HUES6 (cell line): ENCODE results near the gene IL1RAPL2.

Source experiments
- H3K27ac ChIP-seq: 2 replicates; pipeline ENCODE4 v1.7.0; 2013; ENCODE audit warnings: low read depth, mild to moderate bottlenecking, low read length, inconsistent platforms
- H3K27me3 ChIP-seq: 2 replicates; pipeline ENCODE4 v1.6.1; 2013; ENCODE audit warnings: low read length; ENCODE audit not compliant: control insufficient read depth, insufficient read depth
- H3K36me3 ChIP-seq: 2 replicates; pipeline ENCODE4 v1.6.1; 2013; ENCODE audit warnings: low read length; ENCODE audit not compliant: control insufficient read depth, insufficient read depth
- H3K4me1 ChIP-seq: 2 replicates; pipeline ENCODE4 v1.6.1; 2013; ENCODE audit warnings: low read length; ENCODE audit not compliant: control insufficient read depth, insufficient read depth
- H3K4me3 ChIP-seq: 2 replicates; pipeline ENCODE4 v1.5.1; 2013; ENCODE audit warnings: low read depth, low read length
- H3K9ac ChIP-seq: one replicate; pipeline ENCODE4 v1.6.1; 2013; ENCODE audit warnings: mild to moderate bottlenecking, low read length
- H3K9me3 ChIP-seq: 2 replicates; pipeline ENCODE4 v1.6.1; 2013; ENCODE audit warnings: low read depth, low read length; ENCODE audit not compliant: control insufficient read depth, insufficient read depth

Gene IL1RAPL2

DNA sequence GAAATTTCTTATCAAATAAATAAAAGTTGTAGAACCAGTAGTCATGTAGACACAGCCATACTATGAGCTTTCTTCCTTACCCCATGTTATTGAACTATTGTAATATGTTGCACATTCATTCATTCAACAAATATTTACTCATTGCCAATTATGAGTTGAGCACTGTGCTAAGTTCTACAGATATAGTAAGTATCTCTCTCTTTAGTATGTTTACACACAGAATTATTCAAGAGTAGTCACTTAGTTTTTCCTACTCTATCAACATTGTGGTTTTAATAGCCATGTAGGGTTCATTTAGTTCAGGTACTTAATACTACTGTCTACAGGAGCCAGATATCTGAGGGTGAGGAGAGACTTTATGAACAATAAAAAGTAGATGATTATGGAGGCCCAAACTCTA, 568.3 kb downstream of the IL1RAPL2 start:
- Histone ChIP-seq H3K27me3 (no peaks in the 10 kb centered on the region; the same call in 1 of the 2 replicates), H3K4me3 (no peak overlapping the region), H3K27ac (no peak overlapping the region), H3K4me1 (no peaks in the 10 kb centered on the region; the same call in 1 of the 2 replicates), H3K9me3 (no peaks in the 10 kb centered on the region), H3K36me3 (no peaks in the 10 kb centered on the region), H3K9ac (no peak overlapping the region)

DNA sequence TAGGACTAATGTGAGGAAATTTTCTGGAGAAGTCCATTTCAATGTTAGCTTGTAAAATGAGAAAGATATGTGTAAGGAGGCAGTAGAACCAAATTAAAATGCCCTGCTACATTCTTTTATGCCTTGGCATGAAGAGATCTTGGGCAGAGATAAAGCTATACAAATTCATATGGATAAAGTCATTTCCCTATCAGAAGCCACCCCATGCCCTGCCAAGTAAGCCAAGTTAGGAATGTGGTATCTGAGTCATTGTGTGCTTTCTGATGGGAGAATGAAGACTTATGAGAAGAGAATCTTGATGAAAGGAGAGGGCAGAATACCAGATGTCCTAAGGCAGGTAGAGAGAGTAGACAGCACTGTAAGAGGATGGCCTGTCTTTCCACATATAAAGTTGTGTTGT, 570.8 kb downstream of the IL1RAPL2 start:
- Histone ChIP-seq H3K4me3 (no peak overlapping the region), H3K27ac (no peak overlapping the region), H3K9ac (no peak overlapping the region), H3K36me3 (no peaks in the 10 kb centered on the region), H3K27me3 (peaks cover 4% of the 10 kb centered on the region; the same call in 1 of the 2 replicates), H3K4me1 (no peaks in the 10 kb centered on the region; the same call in 1 of the 2 replicates), H3K9me3 (no peaks in the 10 kb centered on the region)

DNA sequence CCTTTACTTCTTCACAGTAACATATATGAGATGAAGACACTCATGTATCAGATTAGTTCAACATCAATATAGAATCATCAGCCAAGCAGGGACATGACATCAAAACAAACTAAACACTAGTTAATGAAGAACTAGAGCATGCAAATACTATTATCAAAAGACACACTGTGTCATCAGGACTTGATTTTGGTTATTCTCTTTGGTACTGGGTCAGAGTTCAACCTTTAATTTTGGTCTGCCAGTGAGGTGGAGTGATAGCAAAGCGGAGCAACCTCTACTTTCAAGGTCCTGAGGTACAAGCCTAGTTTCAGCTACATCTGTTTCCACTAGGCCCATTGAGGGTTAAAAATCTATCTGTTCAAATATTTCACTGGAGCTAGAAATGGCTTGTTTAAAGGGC, 584.0 kb downstream of the IL1RAPL2 start:
- Histone ChIP-seq H3K27ac (no peak overlapping the region), H3K4me1 (no peaks in the 10 kb centered on the region; the same call in 1 of the 2 replicates), H3K27me3 (no peaks in the 10 kb centered on the region; the same call in 1 of the 2 replicates), H3K9me3 (peaks cover 6% of the 10 kb centered on the region; the same call in 1 of the 2 replicates), H3K36me3 (no peaks in the 10 kb centered on the region), H3K9ac (no peak overlapping the region), H3K4me3 (no peak overlapping the region)

DNA sequence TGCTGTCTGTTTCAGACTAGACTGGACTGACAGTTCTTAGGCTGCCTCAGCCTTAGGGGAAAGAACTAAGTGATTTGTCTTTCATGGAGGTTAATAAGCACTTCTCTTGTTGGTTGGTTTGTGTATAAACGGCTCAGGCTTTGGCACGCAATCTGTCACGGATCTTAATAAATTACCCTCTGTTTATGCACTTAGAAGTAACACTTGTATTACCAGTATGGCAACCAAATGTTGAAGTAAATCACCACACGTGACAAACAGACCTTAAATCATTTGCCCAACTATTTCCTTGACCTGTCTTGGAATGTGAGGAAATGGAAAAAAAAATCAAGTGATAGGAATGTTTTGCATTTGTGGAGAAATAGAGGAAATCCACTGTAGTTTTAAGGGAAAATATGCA, 584.6 kb downstream of the IL1RAPL2 start:
- Histone ChIP-seq H3K27ac (no peak overlapping the region), H3K4me3 (no peak overlapping the region), H3K9ac (no peak overlapping the region), H3K36me3 (no peaks in the 10 kb centered on the region), H3K4me1 (no peaks in the 10 kb centered on the region; the same call in 1 of the 2 replicates), H3K9me3 (peaks cover 6% of the 10 kb centered on the region; the same call in 1 of the 2 replicates), H3K27me3 (no peaks in the 10 kb centered on the region; the same call in 1 of the 2 replicates)

DNA sequence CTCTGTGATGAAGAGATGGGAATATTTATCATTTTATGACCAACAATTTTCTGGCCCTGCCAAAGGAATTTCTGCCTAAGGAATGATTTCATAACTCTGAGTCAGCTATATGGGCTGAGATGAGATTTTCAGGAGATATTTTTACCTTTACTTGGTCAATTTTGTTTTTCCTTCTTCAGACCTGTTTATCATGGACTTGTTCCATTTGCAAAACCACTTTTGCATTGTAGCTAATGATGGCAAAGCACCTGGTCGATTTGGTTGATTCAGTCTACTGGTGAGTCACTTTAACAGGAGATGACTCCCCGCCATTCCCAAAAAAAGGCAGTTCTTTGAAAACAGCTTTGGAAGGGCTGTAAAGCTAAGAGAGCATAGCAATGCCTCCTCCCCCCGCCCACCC, 601.2 kb downstream of the IL1RAPL2 start:
- no peaks in the 10 kb centered on the region for H3K9me3 ChIP-seq
- H3K27ac ChIP-seq: no peak overlapping the region
- no peaks in the 10 kb centered on the region for H3K36me3 ChIP-seq
- no peak overlapping the region for H3K4me3 ChIP-seq
- no peaks in the 10 kb centered on the region; the same call in 1 of the 2 replicates for H3K27me3 ChIP-seq
- no peaks in the 10 kb centered on the region for H3K4me1 ChIP-seq
- H3K9ac ChIP-seq: no peak overlapping the region

DNA sequence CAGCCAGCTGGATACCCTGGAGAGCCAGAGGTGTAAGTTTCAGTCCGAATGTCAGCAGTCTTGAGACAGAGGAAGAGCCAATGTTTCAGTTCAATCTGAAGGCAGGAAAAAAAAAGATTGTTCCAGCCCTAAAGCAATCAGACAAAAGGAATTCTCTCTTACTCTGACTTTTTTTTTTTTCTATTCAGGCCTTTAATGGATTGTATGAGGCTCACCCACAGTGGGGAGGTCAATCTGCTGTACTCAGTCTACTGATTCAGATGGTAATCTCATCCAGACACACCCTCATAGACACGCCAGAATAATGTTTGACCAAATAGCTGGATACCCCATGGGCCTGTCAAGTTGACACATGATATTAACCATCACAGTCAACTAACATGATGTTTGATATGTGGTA, 602.6 kb downstream of the IL1RAPL2 start:
- no peaks in the 10 kb centered on the region for H3K9me3 ChIP-seq
- no peaks in the 10 kb centered on the region; the same call in 1 of the 2 replicates for H3K27me3 ChIP-seq
- H3K36me3 ChIP-seq: no peaks in the 10 kb centered on the region
- H3K9ac ChIP-seq: no peak overlapping the region
- H3K4me1 ChIP-seq: no peaks in the 10 kb centered on the region
- H3K27ac ChIP-seq: no peak overlapping the region
- no peak overlapping the region for H3K4me3 ChIP-seq

DNA sequence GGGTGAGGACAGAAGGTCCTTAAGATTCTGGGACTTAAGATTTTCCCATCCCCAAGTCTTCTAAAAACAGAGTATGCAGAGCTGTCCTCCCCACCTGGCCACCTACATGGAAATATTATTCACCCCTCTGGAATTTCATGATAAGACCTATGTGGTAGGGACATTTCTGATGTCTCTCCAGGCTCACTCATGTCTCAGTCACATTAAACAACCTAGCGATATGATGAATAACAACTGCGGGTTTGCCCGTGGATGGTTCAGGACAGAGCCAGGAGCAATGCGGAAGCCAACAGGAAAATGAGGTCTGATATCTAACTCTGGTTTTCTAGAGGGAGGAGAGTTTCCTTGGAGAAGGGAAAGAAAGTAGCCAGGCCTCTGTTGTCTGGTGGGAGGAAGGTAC, 607.1 kb downstream of the IL1RAPL2 start:
- peaks cover 4% of the 10 kb centered on the region; the same call in 1 of the 2 replicates for H3K27me3 ChIP-seq
- no peaks in the 10 kb centered on the region for H3K36me3 ChIP-seq
- H3K9ac ChIP-seq: no peak overlapping the region
- H3K4me3 ChIP-seq: no peak overlapping the region
- H3K27ac ChIP-seq: no peak overlapping the region
- H3K9me3 ChIP-seq: no peaks in the 10 kb centered on the region
- no peaks in the 10 kb centered on the region for H3K4me1 ChIP-seq

DNA sequence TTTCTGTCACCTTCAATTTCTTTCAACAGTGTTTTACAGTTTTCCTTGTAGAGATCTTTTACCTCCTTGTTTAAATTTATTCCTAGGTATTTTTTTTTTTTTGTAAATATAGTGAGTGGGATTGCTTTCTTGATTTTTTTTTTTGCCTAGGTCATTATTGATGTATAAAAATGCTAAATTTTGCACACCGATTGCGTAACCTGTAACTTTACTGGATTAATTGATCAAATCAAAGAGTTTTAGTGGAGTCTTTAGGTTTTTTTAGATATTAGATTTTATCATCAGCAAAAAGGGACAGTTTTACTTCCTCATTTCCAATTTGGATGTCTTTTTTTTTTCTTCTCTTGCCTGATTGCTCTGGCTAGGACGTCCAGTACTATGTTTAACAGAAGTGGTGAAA, 613.6 kb downstream of the IL1RAPL2 start:
- no peak overlapping the region for H3K27ac ChIP-seq
- no peaks in the 10 kb centered on the region for H3K4me1 ChIP-seq
- H3K4me3 ChIP-seq: no peak overlapping the region
- H3K27me3 ChIP-seq: no peaks in the 10 kb centered on the region; the same call in 1 of the 2 replicates
- peaks cover 4% of the 10 kb centered on the region; the same call in 1 of the 2 replicates for H3K9me3 ChIP-seq
- H3K9ac ChIP-seq: no peak overlapping the region
- H3K36me3 ChIP-seq: no peaks in the 10 kb centered on the region

DNA sequence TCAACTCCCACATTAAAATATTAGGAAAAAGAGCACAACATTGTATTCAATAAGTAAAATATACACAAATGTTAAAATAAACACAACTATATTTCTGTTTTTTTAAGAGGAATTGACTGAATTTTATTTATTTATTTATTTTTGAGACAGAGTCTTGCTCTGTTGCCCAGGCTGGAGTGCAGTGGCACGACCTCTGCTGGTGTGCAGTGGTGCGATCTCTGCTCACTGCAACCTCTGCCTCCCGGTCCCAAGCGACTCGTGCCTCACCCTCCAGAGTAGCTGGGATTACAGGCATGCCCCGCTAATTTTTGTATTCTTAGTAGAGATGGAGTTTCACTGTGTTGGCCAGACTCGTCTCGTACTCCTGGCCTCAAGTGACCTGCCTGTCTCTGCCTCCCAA, 623.1 kb downstream of the IL1RAPL2 start:
- Histone ChIP-seq H3K27ac (no peak overlapping the region), H3K4me1 (no peaks in the 10 kb centered on the region), H3K4me3 (no peak overlapping the region), H3K9me3 (no peaks in the 10 kb centered on the region), H3K36me3 (no peaks in the 10 kb centered on the region), H3K9ac (no peak overlapping the region), H3K27me3 (no peaks in the 10 kb centered on the region; the same call in 1 of the 2 replicates)

DNA sequence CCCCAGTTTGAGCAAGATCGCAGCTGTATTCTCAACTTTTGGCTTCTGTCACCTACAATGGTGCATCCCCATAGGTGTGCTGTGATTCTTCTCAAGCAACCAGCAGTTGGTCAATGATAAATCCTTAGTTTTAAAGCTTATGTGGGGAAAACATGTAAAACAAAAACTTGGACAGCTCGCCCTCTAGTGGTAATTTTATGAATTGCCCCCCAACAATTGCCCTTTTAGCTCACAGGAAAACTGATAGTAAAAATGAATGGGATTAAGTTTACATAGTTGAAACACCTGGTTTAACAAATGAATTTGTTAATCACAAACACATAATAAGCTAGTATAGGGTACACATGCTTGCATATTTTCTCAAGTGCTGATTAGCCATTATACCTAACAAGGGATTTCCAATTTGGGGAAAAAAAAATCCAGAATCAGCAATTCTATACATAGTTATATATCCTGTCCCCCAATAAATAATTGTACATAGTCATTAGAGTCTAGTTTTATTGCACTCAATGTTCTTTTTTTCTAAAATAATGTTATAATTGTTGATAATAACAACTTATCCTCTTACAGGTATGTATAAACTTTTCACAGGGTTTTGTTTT, 624.4 kb downstream of the IL1RAPL2 start:
- Histone ChIP-seq H3K4me1 (no peaks in the 10 kb centered on the region), H3K9me3 (no peaks in the 10 kb centered on the region), H3K27ac (no peak overlapping the region), H3K36me3 (no peaks in the 10 kb centered on the region), H3K27me3 (no peaks in the 10 kb centered on the region; the same call in 1 of the 2 replicates), H3K9ac (no peak overlapping the region), H3K4me3 (no peak overlapping the region)

DNA sequence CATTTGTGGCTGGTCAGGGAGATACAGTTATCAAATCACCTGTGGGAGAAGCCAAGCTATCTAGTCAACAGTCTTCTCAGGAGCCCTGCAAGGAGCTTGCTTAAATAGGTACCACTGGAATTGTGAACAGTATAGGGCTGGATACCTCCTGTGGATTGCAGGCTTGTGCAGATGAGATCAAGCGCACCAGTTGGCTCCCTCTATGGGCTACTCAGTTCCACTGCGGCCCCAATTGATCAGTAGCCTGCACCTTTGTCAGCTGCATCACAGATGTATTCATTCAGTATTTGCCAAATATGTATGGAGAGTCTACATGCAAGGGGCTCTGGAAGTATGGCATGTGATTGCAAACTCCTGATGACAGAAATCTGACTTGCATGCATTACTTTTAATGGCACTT, 625.9 kb downstream of the IL1RAPL2 start:
- Histone ChIP-seq H3K36me3 (no peaks in the 10 kb centered on the region), H3K9me3 (no peaks in the 10 kb centered on the region), H3K9ac (no peak overlapping the region)

More for the DNA sequence above, 625.9 kb downstream of the IL1RAPL2 start:
- Histone ChIP-seq H3K4me1 (no peaks in the 10 kb centered on the region), H3K27me3 (no peaks in the 10 kb centered on the region; the same call in 1 of the 2 replicates), H3K4me3 (no peak overlapping the region), H3K27ac (no peak overlapping the region)
